Stimulated activated CD4-positive, alpha-beta T cell treated with anti-CD3 and anti-CD28 coated beads, Interleukin-2, amount 100 ng/mL, for 4 hours (primary cell): ENCODE results near the gene PREX1.
"Not testable (repeated sequence)": the region's sequence is repeated elsewhere in the genome, so short reads cannot be mapped to it uniquely, and the experiment has no call there.

ENCODE experiments used
- DNase-seq: peaks from one replicate; pipeline ENCODE4 v3.0.0-alpha.2; 2020; ENCODE audit warnings: low read depth

PREX1 gene

GRCh38 chr20:48847498-48848205, 19.9 kb upstream of the PREX1 start:
- DNase-seq, result no peak

DNA sequence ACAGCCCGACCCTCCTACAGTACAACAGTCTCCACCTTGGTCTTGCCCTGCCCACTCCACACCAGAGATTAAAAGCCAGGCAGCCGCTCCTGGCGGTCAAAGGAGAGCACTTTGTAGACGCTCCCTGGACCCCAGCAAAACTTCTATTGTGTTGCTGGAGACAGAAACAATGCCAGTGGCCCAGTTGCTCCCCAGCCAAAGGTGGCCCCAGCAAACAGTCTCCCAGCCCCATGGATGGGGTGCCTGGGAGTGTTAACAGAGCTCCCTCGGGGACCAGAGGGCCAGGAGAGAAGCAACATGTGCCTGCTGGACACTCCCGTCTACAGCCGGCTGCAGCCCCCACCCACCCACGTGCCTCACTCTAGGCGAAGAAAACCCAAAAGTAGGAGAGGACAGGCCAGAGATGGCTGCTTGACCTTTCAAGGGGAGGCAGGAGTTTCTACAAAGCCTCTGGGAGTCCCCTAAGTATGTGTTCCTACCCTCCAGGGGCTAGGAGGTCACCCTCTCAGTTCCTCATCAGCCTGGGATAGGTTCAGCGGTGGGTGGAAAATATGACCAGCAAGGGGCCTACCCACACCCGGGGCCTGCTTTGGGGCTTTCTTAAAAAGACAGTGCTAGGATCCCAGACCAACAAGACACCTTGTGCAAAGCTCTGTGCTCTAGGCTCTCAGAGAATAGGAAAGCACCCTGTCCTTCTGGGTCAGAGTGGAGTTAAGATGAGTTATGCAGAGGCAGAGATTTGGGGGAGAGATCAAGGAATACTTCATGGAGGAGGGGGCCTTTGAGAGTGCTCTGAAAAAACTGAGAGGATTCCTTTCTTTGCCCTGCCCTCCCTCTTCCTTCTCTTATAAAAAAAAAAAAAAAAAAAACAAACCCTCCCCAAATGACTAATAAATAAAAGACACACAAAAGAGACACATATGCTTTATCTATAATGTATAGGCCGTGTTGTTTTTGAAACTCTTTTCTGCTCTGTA, 19.0 kb upstream of the PREX1 start:
- DNase-seq, result no peak

DNA sequence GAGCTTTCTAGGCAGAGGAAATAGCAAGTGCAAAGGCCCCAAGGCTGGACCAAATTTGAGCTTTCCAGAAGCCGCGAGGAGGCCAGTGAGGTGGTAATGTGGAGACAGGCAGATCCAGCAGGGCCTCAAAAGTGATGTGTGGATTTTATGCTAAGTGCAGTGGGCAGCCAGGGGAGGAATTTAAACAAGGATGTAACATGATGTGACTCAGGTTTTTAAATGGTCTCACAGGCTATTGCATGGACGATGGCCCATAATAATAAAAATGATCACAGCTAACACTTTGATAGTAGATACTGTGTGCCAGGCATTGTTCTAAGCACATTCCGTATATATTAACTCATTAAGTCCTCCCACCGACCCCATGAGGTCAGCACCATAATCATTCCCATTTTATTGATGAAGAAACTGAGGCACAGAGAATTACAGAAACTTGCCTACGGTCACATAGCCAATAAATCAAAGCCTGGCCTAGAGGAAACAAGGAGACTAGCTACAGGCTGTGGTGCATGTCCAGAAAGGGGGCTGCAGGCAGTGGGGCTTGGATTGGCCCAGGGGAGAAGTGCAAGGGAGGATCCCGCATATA, 18.0 kb upstream of the PREX1 start:
- DNase-seq, result no peak

GRCh38 chr20:48844996-48845395, 17.2 kb upstream of the PREX1 start:
- no peak for DNase-seq

DNA sequence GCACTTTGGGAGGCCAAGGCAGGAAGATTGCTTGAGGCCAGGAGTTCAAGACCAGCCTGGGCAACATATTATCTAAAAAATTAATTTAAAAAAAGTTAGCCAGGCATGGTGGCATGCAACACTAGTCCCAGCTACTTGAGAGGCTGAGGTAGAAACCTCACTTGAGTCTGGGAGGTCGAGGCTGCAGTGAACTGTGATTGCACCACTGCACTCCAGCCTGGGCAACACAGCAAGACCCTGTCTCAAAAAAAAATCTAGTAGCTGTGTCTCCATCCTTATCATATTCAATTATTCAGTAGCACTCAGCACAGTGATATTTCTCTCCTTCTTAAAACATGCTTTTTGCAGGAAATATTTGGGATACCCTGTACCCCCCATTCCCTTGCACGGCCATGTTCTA, 16.1 kb upstream of the PREX1 start:
- not testable (repeated sequence) for DNase-seq

GRCh38 chr20:48843057-48843806, 15.4 kb upstream of the PREX1 start:
- no peak for DNase-seq

GRCh38 chr20:48841875-48842529, 14.2 kb upstream of the PREX1 start:
- no peak for DNase-seq

DNA sequence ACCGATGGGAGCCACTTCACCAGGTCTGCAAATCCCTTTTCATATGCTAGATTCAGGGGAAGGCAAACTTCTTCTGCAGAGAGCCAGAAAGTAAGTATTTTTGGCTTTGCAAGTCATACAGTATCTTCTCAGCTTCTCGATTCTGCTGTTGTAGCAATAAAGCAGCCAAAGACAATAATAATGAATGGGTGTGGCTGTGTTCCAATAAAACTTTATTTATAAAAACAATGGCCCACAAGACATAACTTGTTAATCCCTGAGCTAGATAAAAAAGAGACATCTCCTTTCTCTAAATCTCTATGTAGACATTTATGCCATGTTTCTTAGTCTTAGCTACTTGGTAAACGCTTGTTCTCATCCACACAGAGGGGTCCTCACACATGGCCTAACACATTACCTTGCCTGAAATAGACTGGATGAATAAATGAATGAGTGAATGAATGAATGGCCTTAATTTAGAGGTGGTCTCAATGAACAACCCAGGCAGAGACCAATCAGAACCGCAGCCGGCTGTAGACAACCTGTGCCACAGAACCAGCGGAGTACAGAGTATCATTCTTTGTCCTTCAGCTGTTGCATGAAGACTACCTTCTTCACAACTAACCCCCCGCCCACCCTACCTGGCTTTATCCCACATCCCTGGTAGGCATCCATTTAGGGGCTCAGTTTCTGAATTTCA, 13.5 kb upstream of the PREX1 start:
- DNase-seq, result no peak

- DNase-seq, result no peak
Observed at GRCh38 chr20:48839154-48839917, 11.5 kb upstream of the PREX1 start.

DNA sequence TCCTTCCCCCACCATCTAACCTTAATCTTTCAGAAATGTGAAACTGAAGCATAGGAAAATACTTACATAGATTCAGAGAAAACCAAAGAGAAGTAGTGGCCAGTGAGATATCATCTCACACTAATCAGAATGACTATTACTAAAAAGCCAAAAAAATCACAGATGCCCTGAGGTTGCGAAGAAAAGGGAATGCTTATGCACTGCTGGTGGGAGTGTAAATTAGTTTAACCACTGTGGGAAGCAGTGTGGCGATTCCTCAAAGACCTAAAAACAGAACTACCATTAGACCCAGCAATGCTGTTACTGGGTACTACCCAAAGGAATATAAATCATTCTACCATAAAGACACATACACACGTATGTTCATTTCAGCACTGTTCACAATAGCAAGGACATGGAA, 9.2 kb upstream of the PREX1 start:
- DNase-seq, result no peak

- no peak for DNase-seq
Observed at GRCh38 chr20:48835390-48835789, 7.6 kb upstream of the PREX1 start.

GRCh38 chr20:48834278-48834677, 6.5 kb upstream of the PREX1 start:
- no peak for DNase-seq

- no peak for DNase-seq
Observed at GRCh38 chr20:48832405-48832730, 4.6 kb upstream of the PREX1 start.

DNA sequence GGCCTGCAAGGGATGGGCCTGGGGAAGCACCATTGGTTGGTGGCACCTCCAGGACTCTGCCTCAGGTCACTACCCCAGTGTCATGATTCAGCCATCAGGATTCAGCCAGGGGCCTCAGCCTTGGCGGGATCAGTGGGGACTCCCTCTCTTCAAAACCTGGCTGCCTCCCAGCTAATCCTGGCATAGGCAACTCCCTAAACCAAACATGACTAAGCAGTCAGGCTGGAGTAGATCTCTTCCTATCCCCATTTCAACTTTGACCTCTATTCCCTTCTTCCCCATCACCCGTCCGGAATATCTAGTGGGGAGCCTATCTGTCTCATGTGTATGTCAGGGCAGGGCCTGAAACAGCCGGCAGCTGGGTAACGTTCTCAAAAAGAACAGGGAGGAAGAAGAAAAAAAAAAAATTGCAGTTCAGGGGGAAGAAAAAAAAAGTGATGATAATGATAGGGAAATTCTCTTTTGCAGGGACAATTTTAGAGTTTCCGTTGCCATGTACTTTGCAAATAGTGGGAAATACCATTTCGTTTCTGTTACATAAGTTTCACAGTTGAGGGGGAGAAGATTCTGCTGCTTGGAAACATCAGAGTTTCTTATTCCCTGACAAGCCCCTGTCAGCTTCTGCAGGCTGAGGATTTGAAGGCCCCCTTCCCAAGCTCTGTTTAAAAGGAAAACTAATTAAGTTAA, 4.1 kb upstream of the PREX1 start:
- no peak for DNase-seq

GRCh38 chr20:48830826-48831318, 3.1 kb upstream of the PREX1 start:
- DNase-seq, result no peak

DNA sequence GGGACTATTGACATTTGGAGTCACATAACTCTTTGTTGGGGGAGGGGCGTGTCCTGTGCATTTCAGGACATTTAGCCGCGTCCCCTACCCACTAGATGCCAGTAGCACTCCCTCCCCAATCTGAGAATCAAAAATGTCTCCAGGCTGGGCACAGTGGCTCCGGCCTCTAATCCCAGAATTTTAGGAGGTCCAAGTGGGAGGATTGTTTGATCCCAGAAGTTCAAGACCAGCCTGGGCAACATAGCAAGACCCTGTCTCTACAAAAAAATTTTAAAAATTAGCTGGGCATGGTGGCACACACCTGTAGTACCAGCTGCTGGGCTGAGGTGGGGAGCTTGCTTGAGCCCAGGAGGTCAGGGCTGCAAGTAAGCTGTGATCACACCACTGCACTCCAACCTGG, 2.1 kb upstream of the PREX1 start:
- no peak for DNase-seq

GRCh38 chr20:48828734-48829460, 1.1 kb upstream of the PREX1 start:
- no peak for DNase-seq

DNA sequence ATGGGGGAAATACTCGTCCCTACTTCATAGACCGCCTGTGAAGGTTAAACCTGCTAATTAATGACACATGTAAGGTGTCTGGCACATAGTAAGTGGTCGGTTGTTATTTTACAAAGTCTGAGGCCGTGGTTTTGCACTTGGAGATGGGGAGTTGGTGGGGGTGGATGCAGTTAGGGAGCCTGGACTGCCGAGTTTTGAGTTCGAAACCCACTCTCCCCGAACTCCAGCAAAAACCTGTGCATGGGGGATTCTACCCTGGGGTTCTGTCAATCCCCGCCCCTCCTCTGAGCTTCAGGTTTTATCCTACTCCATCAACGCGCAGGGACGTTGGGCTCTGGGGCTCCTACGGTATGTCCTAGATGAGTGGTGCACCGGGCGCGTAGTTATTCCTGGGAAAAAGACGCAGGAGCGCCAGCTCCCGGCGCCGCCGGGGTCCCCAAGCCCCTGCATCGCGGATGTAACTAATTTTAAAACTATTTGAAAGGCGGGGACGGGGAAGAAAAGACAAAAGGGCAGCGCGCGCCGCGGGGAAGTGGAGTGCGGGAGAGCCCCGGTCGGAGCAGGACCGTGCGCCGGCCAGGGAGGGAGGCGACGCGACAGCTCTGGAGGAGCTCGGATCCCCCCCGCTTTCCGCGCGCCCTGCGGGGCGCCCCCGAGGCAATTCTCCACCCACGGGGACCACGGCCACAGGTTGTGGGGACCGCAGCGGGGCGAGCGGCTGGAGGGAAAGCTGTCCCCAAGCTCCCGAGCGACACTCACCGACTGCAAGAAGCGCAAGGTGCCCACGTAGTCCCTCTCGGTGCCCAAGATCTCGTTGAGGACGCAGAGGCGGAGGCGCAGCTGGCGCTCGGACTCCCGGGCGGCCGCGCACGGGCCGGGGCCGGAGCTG, 672 bp downstream of the PREX1 start:
- no peak for DNase-seq
